ENCODE measurements around the gene PRPF40A. TPM values are rescaled to one million over a fixed set of nuclear protein-coding genes. Genes with fewer than 3 reads are reported as not detected.

PRPF40A gene
- total and polyA plus RNA-seq, 10 of the 15 experiments (the other 5 are each of a cell fraction or from before 2014, with no cell fraction given), result 97.8 to 197 (median 144) TPM

- no TSS peak for BruUV-seq (replicated peaks)
- ChIA-PET RAD21 (ENCODE audit: unreplicated experiment) (interaction anchor here (1.1 to 3.3 kb wide), 6 partner anchors 24 to 435 kb away, joined by 5 to 25 read pairs (median 7); no protein-coding TSS in a partner anchor), CTCF (interaction anchor here (0.6 to 4.8 kb wide), 4 partner anchors 14 to 196 kb away, joined by 3 to 42 read pairs (median 14); no protein-coding TSS in a partner anchor), SMC1A (ENCODE audit: uncharacterized antibody, unreplicated experiment) (interaction anchor here (0.8 to 5.2 kb wide), 16 partner anchors 16 to 436 kb away, joined by 3 to 30 read pairs (median 5); partner anchors contain the start of gene STAM2), POLR2A (interaction anchor here (2.3 kb wide), 1 partner anchor 39 kb away, joined by 9 read pairs; no protein-coding TSS in a partner anchor)
- H3K9ac ChIP-seq (ENCODE audit: control insufficient read depth, insufficient read depth, low read length), result no peak overlapping the region
- H3K4me2 ChIP-seq (ENCODE audit: control insufficient read depth, insufficient read depth), result peak overlapping the region; percentile 85
- WGBS (ENCODE audit: insufficient coverage, insufficient replicate concordance, low lambda C conversion rate, missing lambda C conversion rate), result 54% methylated on average over 5 of the region's 5 CpGs
- peak; percentile 35 for FAIRE-seq
- no peaks in the 10 kb centered on the region for H4K20me1 ChIP-seq (ENCODE audit: control insufficient read depth, insufficient read depth)
- H3K27ac ChIP-seq (ENCODE audit: control insufficient read depth, insufficient read depth), result peak overlapping the region; percentile 64
- ATAC-seq, result peak; percentile 88
- peak overlapping the region; percentile 26 for H2AFZ ChIP-seq (ENCODE audit: control insufficient read depth, low read depth, low read length)
- no peaks in the 10 kb centered on the region for H3K36me3 ChIP-seq (ENCODE audit: control insufficient read depth in 2 of 2, insufficient read depth in 2 of 2, low read length in 1 of 2)
- H3K4me3 ChIP-seq, result peak overlapping the region; percentile 49; the same call in 1 of the 2 replicates
- H3K27me3 ChIP-seq (replicated peaks in 1 of 2; ENCODE audit: control insufficient read depth in 2 of 2, insufficient read depth in 2 of 2, low read length in 1 of 2), result no peaks in the 10 kb centered on the region
- intact Hi-C loops (cut with micrococcal nuclease; ENCODE audit: unreplicated experiment), result loop anchor here (2.0 to 5.0 kb wide), 3 partner anchors 45 to 274 kb away; partner anchors contain the start of gene FMNL2
- no peaks in the 10 kb centered on the region for H3K9me3 ChIP-seq (replicated peaks; ENCODE audit: control insufficient read depth, insufficient read depth, low read length)
- no peaks in the 10 kb centered on the region for H3K79me2 ChIP-seq (ENCODE audit: control insufficient read depth, insufficient read depth, low read length)
- H3K4me1 ChIP-seq (ENCODE audit: control insufficient read depth, insufficient read depth, low read length), result peaks cover 20% of the 10 kb centered on the region
- in situ Hi-C loops (cut with MboI), result no loop called here
- DNase-seq (ENCODE audit: low read depth, low spot score), result peak; percentile 64
- TF ChIP-seq RUNX3 (IDR thresholded peaks at IDR 0.05; ENCODE audit: low read length) (peak; percentile 81), TAF1 (IDR thresholded peaks at IDR 0.05; ENCODE audit: borderline replicate concordance, low read depth, low read length) (no peak), CEBPB (IDR thresholded peaks at IDR 0.05; ENCODE audit: borderline replicate concordance in 1 of 2, low read depth in 2 of 2, low read length in 2 of 2) (0 out of 4 replicates have a peak, but pooled peaks of 1 of the 2 experiments have one; percentile 30), POU2F2 (IDR thresholded peaks at IDR 0.05; ENCODE audit: borderline replicate concordance, low read depth, low read length) (no peak), BACH1 (IDR thresholded peaks at IDR 0.05; ENCODE audit: borderline replicate concordance) (peak; percentile 48; the same call in 1 of the 2 replicates), NFIC (IDR thresholded peaks at IDR 0.05; ENCODE audit: low read depth, low read length) (peak; percentile 72), EED (IDR thresholded peaks at IDR 0.05; ENCODE audit: low read depth) (peak; percentile 62), CEBPZ (IDR thresholded peaks at IDR 0.05; ENCODE audit: low read depth, low read length) (no peak), EP300 (IDR thresholded peaks at IDR 0.05; ENCODE audit: borderline replicate concordance in 1 of 2, control insufficient read depth in 1 of 2, low read depth in 2 of 2, low read length in 2 of 2) (peak in 1 of 2 experiments; percentile 71; a peak in 2 of 4 replicates), SMC3 (IDR thresholded peaks at IDR 0.05; ENCODE audit: borderline replicate concordance, low read length) (peak; percentile 5; the same call in 1 of the 2 replicates), ATF7 (IDR thresholded peaks at IDR 0.05; ENCODE audit: low read depth) (peak; percentile 60; the same call in 1 of the 2 replicates), TCF3 (IDR thresholded peaks at IDR 0.05; ENCODE audit: borderline replicate concordance, insufficient read depth, low read depth, low read length) (no peak), PRDM15 (CRISPR knock-in tag; IDR thresholded peaks at IDR 0.05) (no peak), ZNF622 (IDR thresholded peaks at IDR 0.05) (no peak), TCF7 (IDR thresholded peaks at IDR 0.05; ENCODE audit: borderline replicate concordance) (no peak), MTA2 (IDR thresholded peaks at IDR 0.05; ENCODE audit: low read depth) (peak; percentile 64; the same call in 1 of the 2 replicates)
These were observed 105.6 kb downstream of the PRPF40A start for GRCh38 chr2:152611458-152612231.

All from GM12878 (cell line).